GM21723 (cell line): ENCODE results near the gene DOCK4.

ENCODE experiments used
- ATAC-seq: cut with Tn5 transposase; IDR thresholded peaks from one replicate; pipeline ENCODE4 v1.9.1; 2021; ENCODE audit warnings: mild to moderate bottlenecking, moderate library complexity; ENCODE audit not compliant: unreplicated experiment

The DOCK4 gene

DNA sequence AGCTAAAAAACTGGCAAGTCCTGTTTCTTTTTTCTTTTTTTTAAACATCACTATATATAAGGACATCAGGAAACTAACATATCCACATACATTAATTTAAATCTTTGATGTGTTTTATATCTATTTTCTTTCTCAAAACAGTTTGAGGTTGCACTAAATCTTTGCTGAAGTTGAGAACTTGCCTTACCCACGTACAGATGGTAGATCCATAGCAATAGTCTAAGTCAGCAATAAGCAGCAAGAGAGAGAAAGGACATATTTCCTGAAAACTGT is 417.2 kb downstream of the DOCK4 start:
- no peak for ATAC-seq

- no peak for ATAC-seq
Measured at GRCh38 chr7:111788286-111789047, 417.7 kb downstream of the DOCK4 start.

GRCh38 chr7:111787741-111788140 is 418.5 kb downstream of the DOCK4 start:
- no peak for ATAC-seq

- no peak for ATAC-seq
Measured at GRCh38 chr7:111787099-111787498, 419.1 kb downstream of the DOCK4 start.

DNA sequence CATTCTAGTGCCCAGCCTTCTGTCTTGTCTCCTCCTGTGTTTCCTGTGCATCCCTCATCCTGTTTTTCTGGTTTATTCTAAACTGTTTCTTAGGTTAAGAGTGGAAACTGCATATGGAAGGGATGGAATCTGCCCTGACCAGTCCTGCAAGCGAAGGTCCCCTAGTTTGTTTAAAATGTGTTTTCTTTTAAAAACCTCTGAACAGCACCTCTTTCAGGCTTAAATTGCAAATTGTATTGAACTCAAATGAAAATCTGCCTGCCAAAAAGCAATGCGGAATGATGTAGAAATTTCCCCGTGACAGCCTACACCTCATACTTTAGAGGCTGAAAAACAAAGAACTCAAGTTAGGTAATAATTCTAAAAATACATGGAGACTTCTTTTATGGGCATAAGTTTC is 421.1 kb downstream of the DOCK4 start:
- ATAC-seq: no peak

- no peak for ATAC-seq
Measured at GRCh38 chr7:111784296-111784695, 421.9 kb downstream of the DOCK4 start.

DNA sequence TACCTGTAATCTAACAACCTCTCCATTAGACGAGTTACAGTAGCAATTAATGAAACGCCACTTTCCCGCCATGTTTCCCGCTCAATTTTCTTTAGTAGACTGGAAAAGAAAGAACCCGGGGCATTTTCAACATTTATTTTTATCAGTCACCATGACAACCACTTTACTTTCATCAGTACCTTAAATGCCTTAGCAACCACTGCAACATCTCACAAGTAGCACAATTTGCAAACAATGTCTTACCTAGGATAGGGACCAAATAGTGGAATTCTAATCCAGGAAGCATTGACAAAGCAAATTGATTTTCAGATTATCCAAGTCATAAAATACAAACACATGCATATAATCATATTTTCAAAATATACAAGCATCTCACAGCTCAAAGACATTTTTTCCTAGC is 422.3 kb downstream of the DOCK4 start:
- no peak for ATAC-seq

DNA sequence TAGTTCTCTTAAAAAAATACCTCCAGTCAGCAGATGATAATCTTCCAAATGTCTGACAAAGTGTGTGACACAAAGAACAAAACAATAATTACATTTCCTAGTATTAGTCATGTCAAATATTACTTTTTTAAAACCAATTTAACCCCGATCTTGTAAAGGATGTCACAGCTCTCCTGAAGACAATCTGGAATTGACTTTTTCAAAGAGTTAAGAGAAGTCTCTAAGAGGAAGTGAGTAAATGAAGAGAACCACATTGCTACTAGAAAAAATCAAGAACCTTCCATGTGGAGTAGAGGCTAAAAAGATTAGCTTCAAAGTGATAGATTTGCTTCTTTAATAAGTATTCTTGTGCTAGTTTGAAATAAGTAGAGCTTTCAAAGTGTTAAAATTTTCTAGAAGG is 425.7 kb downstream of the DOCK4 start:
- ATAC-seq: no peak

GRCh38 chr7:111775206-111775605 is 431.0 kb downstream of the DOCK4 start:
- no peak for ATAC-seq

DNA sequence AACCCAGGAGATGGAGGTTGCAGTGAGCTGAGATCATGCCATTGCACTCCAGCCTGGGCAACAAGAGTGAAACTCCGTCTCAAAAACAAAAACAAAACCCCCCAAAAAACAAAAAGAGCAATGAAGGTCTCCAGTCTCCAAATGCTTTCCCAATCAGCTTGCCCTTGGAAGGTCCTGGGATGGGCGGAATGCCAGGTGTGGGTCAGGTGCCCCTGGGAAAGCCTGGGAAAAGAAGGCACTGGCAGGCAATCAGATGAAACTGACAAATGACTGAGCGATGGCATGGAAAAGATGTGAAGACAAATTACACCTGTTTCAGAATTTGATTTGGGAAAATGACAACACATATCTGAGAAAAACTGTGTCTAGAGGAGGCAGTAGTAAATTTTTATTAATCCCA is 433.5 kb downstream of the DOCK4 start:
- ATAC-seq: no peak

GRCh38 chr7:111771638-111772037 is 434.6 kb downstream of the DOCK4 start:
- no peak for ATAC-seq

- no peak for ATAC-seq
Measured at GRCh38 chr7:111770116-111770515, 436.1 kb downstream of the DOCK4 start.

DNA sequence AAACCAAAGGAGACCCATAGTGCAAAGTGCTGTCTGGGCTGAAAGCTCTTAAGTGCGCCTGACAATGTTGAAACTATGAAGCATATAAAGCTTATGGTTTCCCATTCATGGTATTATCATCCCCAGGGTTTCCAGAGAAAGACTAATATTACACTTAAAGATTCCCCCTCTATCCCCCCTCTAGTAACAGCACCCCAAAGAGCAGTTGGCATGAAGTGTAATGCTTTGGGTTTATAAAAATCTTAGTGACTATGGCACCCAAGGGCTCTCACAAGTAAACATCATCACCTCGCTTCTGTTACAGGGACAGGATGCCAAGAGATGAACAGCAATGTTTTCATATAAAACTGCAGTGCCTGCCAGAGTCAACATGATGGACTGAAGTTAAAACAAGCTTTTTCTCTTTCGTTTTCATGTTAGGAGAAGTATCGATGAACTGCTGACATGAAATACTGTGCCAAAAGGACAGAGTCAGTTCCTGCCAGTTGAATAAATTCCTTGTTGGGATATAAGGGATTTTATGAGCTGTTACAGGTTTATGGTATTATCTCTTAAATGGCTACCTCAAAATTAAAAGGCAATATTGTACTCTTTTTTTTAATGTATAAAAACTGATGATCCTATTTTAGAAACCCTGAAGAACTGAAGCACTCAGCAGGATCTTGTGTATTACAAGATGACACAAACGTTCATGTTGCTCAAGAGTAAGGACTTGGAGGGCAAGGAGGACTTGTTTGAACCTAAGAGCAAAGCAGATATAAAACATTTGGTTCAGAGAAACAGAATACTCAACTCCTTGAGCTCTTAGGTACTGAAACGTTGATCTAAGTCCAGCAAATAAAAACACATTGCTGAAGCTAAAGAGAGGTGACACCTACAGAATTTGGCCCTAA is 440.2 kb downstream of the DOCK4 start:
- ATAC-seq: no peak

- ATAC-seq: no peak
Measured at GRCh38 chr7:111763221-111763801, 442.9 kb downstream of the DOCK4 start.

DNA sequence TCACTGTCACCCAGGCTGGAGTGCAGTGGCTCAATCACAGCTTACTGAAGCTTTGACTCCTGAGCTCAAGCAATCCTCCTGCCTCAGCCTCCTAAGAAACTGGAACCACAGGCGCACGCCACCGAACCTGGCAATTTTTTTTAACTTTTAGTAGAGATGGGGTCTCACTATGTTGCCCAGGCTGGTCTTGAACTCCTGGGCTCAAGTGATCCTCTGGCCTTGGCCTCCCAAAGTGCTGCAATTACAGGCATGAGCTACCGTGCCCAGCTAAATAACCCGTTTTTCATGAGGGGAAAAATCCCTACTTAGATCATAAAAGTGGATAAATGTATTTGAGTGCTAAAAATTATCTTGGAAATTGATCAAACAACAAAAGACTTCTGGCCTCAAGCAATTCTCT is 443.4 kb downstream of the DOCK4 start:
- no peak for ATAC-seq

- no peak for ATAC-seq
Measured at GRCh38 chr7:111762211-111762610, 444.0 kb downstream of the DOCK4 start.

DNA sequence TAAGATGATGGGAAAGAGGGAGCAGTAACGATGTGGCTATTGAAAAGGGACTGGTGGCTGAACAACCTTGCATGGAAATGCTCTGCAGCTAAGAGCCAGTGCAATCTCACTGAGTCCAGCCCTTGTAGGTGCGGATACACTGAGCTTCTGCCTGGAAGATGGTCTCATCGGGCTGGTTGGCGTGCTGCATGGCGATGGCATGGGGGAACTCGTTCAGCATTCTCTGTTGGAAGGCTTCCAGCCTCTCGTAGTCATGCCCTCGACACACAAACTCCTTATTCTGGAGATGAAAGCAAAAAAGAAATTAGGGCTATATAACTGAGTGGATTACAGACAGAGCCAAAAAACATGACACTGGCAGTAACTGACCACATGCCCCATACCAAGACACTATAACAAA is 446.2 kb downstream of the DOCK4 start:
- ATAC-seq: no peak

DNA sequence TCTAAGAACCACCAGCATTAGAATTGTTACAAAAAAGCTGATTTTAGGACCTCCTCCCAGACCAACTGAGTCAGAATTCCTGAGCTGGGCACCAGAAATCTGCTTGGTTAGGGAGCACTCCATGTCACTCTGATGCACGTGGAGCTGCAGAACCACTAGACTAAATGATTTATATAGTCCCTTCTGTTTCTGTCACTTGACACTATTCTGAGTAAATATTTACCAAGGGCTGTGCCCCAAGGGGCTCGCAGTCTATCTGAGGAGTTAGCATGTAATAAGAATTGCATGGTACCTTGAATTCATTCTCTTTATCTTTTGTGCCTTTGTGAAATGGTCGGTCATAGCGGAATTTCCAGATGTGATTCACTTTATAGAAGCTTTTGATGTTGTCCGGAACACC is 447.9 kb downstream of the DOCK4 start:
- no peak for ATAC-seq

GRCh38 chr7:111756687-111757178 is 449.5 kb downstream of the DOCK4 start:
- no peak for ATAC-seq

DNA sequence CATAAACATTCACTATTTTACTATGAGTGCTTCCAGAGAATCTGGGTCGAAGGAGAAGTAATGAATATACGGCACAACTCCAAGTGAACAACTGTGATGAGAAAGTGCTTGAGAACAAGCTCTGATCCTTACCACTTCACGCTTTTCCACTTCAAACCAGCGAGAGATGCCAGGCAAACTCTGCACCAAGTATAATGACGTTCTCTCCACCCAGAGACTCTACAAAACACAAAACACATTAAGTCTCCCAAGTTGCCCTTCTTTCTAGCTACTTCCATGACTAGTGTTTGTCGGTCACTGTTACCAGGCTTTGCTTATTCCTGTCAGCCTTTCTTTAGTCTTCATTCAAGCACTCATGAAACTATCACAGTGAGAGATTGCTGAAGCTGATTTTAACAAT is 450.8 kb downstream of the DOCK4 start:
- no peak for ATAC-seq

- ATAC-seq: no peak
Measured at GRCh38 chr7:111753968-111754367, 452.2 kb downstream of the DOCK4 start.

- peak; percentile 97 for ATAC-seq
Measured at GRCh38 chr7:111752022-111752582, 454.1 kb downstream of the DOCK4 start.
